ENCODE measurements around the gene RIMS3.

The RIMS3 gene

GRCh38 chr1:40691538-40692428 lies 26.3 kb upstream of the RIMS3 start, which contains the start of gene NFYC:
Gene NFYC, plus strand, starts transcription at chr1:40691704. Its CDS starts 47,140 bp downstream, at chr1:40738844.
- peak; percentile 100 for DNase-seq

- no peak for DNase-seq
These were observed 25.5 kb upstream of the RIMS3 start for GRCh38 chr1:40690771-40691537.

GRCh38 chr1:40689737-40690136 lies 24.3 kb upstream of the RIMS3 start:
- no peak for DNase-seq

- DNase-seq: no peak
These were observed 22.2 kb upstream of the RIMS3 start for GRCh38 chr1:40687661-40688060.

- no peak for DNase-seq
These were observed 21.6 kb upstream of the RIMS3 start for GRCh38 chr1:40687059-40687458.

GRCh38 chr1:40684669-40685068 lies 19.2 kb upstream of the RIMS3 start:
- DNase-seq: no peak

- no peak for DNase-seq
These were observed 13.9 kb upstream of the RIMS3 start for GRCh38 chr1:40679165-40679953.

GRCh38 chr1:40676501-40676900 lies 11.0 kb upstream of the RIMS3 start:
- DNase-seq: no peak

GRCh38 chr1:40673452-40673851 lies 8.0 kb upstream of the RIMS3 start:
- DNase-seq: no peak

GRCh38 chr1:40668769-40669525 lies 3.5 kb upstream of the RIMS3 start:
- DNase-seq: peak; percentile 91 to 97

GRCh38 chr1:40664791-40665190 lies 691 bp downstream of the RIMS3 start:
- peak in 1 of 2 experiments; percentile 9 for DNase-seq

GRCh38 chr1:40664167-40664537 lies 1.3 kb downstream of the RIMS3 start:
- DNase-seq: peak in 1 of 2 experiments; percentile 40

- no peak for DNase-seq
These were observed 1.9 kb downstream of the RIMS3 start for GRCh38 chr1:40663324-40664166.

GRCh38 chr1:40662864-40663263 lies 2.6 kb downstream of the RIMS3 start:
- no peak for DNase-seq

GRCh38 chr1:40662151-40662550 lies 3.3 kb downstream of the RIMS3 start:
- DNase-seq: no peak

- no peak for DNase-seq
These were observed 3.8 kb downstream of the RIMS3 start for GRCh38 chr1:40661678-40662077.

GRCh38 chr1:40659649-40659947 lies 5.9 kb downstream of the RIMS3 start:
- no peak for DNase-seq

GRCh38 chr1:40658751-40659648 lies 6.5 kb downstream of the RIMS3 start:
- no peak for DNase-seq

GRCh38 chr1:40657046-40657445 lies 8.4 kb downstream of the RIMS3 start:
- DNase-seq: no peak

- DNase-seq: no peak
These were observed 11.5 kb downstream of the RIMS3 start for GRCh38 chr1:40653851-40654537.
